Pancreas (tissue), 10 donors: Measurements from ENCODE around the gene ACP6. TPM values are rescaled to one million over a fixed set of nuclear protein-coding genes. Genes with fewer than 3 reads are reported as not detected.

Source experiments
- ATAC-seq, 4 donors: fragments of 200-7000 bp; cut with Tn5 transposase; one replicate each; pipeline versions ENCODE4 v1.8.0 to v1.9.1; 2020; ENCODE audit warnings: mild to moderate bottlenecking in 4 of 4, moderate library complexity in 4 of 4
- DNase-seq, 6 donors: peaks; one replicate each; pipeline ENCODE4 v3.0.0-alpha.2; 2020
- FAIRE-seq: peaks from 2 replicates; lab custom pipeline; 2012; peaks lifted over from hg19 to GRCh38; lab: Jason Lieb, UNC
- H3K27ac ChIP-seq, 4 donors: fragments of 200-600 bp; sonication (generic); 1 replicate in 3 of 4; 2 replicates in 1 of 4; pipeline versions ENCODE4 v1.5.0 to v1.8.0; 2020
- H3K27me3 ChIP-seq, 4 donors: fragments of 200-600 bp; one replicate each; pipeline ENCODE4 v1.8.0; 2021
- H3K36me3 ChIP-seq, 3 donors: fragments of 200-600 bp; sonication (generic) in 1 of 3; one replicate each; pipeline versions ENCODE4 v1.5.0 to v1.8.0; 2020 to 2021
- H3K4me1 ChIP-seq, 3 donors: fragments of 200-600 bp; one replicate each; pipeline ENCODE4 v1.8.0; 2021
- H3K4me3 ChIP-seq, 4 donors: fragments of 200-600 bp; sonication (generic) in 2 of 4; one replicate each; pipeline versions ENCODE4 v1.5.0 to v1.8.0; 2020 to 2021
- H3K9me3 ChIP-seq, 4 donors: fragments of 200-600 bp; one replicate each; pipeline ENCODE4 v1.8.0; 2021
- CTCF ChIP-seq, 4 donors: fragments of 200-600 bp; sonication (generic) in 3 of 4; IDR thresholded peaks; one replicate each; pipeline versions ENCODE4 v1.5.0 to v1.8.0; 2021; ENCODE audit warnings: antibody characterized with exemption in 4 of 4
- WGBS, 2 donors: extraction: QIAGEN DNeasy Blood & Tissue Kit; methylation state at CpG; one replicate each; pipeline ENCODE4 v1.1.7; 2013; 5-methylcytosine and 5-hydroxymethylcytosine counted together
- intact Hi-C, 3 donors: fragments of 100-400 bp; cut with DNase I; formaldehyde crosslinking; loops; one replicate each; pipeline versions ENCODE4 v1.11.1 to v1.14.2; 2022
- polyA plus RNA-seq, 2 donors: library from polyadenylated mRNA; stranded (reverse); fragments of 200-250 nt; gene quantifications; one replicate each; pipeline ENCODE4 v1.2.3, GENCODE V29; 2013
- total RNA-seq, 6 donors: library from RNA; stranded (reverse); fragmentation: NEBNext Ultra II Directional in 4 of 6; extraction: Animal tissue kit (Norgen Biotek cat#: 25700) in 4 of 6; gene quantifications; one replicate each; pipeline versions ENCODE4 v1.2.1 to v1.2.4, GENCODE V29; 2021 to 2023
- donor health status: healthy with polysubstance abuse.
- donor health status: DM: no; HTN: no; CAD: no; lungs with moderate emphysema.
- donor health status: DM: no; HTN: no; CAD: no.
- donor health status: control.
- donor health status: control.
- donor health status: Bipolar disorder and iron deficiency.
- donor health status: DM: yes; HTN: yes; CAD: no.
- donor health status: DM: no; HTN: no; CAD: no.
- donor health status: DM: no; HTN: no; CAD: no.
- donor health status: DM: yes; HTN: yes; CAD: no.

The ACP6 gene
- total and polyA plus RNA-seq, 8 donors = 8.5 to 18.6 (median 10.1) TPM

GRCh38 chr1:147626291-147626690 lies 44.0 kb downstream of the ACP6 start:
- 81 to 86% methylated on average over 2 of the region's 2 CpGs for WGBS, 2 donors
- TF ChIP-seq CTCF (IDR thresholded peaks at IDR 0.05) = no peak
- no peaks in the 10 kb centered on the region for H3K4me1 ChIP-seq

GRCh38 chr1:147625362-147625995 lies 44.8 kb downstream of the ACP6 start:
- intact Hi-C loops = loop anchor here in 2 of 3 donors (5.0 to 10.0 kb wide), 2 partner anchors 113 to 131 kb away; no protein-coding TSS in a partner anchor
- Histone ChIP-seq H3K27ac (no peak overlapping the region), H3K4me3 (no peak overlapping the region), H3K4me1 (no peaks in the 10 kb centered on the region), H3K36me3 (peaks cover 0 to 1% (median 0%) of the 10 kb centered on the region in 3 donors), H3K9me3 (no peaks in the 10 kb centered on the region), H3K27me3 (no peaks in the 10 kb centered on the region)
- ATAC-seq (no peak), DNase-seq (no peak), FAIRE-seq (no peak)
- no peak for TF ChIP-seq CTCF (IDR thresholded peaks at IDR 0.05)
- WGBS, 2 donors = 70 to 80% methylated on average over 7 of the region's 7 CpGs

More at GRCh38 chr1:147626291-147626690, 44.0 kb downstream of the ACP6 start:
- FAIRE-seq = no peak
- Histone ChIP-seq H3K36me3 (no peaks in the 10 kb centered on the region), H3K27me3 (no peaks in the 10 kb centered on the region), H3K27ac (no peak overlapping the region), H3K9me3 (no peaks in the 10 kb centered on the region), H3K4me3 (no peak overlapping the region)
- no peak for DNase-seq
- ATAC-seq = no peak
- intact Hi-C loops = loop anchor here in 2 of 3 donors (5.0 to 10.0 kb wide), 2 partner anchors 114 to 131 kb away; no protein-coding TSS in a partner anchor

- FAIRE-seq = no peak
- Histone ChIP-seq H3K4me3 (no peak overlapping the region), H3K9me3 (no peaks in the 10 kb centered on the region), H3K36me3 (peaks cover 0 to 8% (median under 1%) of the 10 kb centered on the region in 3 donors), H3K27ac (no peak overlapping the region), H3K27me3 (no peaks in the 10 kb centered on the region), H3K4me1 (no peaks in the 10 kb centered on the region)
- intact Hi-C loops = loop anchor here in 1 of 3 donors (10.0 kb wide), 1 partner anchor 130 kb away; no protein-coding TSS in a partner anchor
- 92 to 93% methylated on average over 8 of the region's 8 CpGs for WGBS, 2 donors
- ATAC-seq = no peak
- peak in 1 of 6 donors; percentile 57 for DNase-seq
- no peak for TF ChIP-seq CTCF (IDR thresholded peaks at IDR 0.05)
These were observed 45.8 kb downstream of the ACP6 start for GRCh38 chr1:147624529-147624928.

- peaks cover 0 to 13% (median 6%) of the 10 kb centered on the region in 3 donors for H3K36me3 ChIP-seq
- intact Hi-C loops = loop anchor here in 1 of 3 donors (10.0 kb wide), 1 partner anchor 129 kb away; no protein-coding TSS in a partner anchor
- ATAC-seq = no peak
- H3K9me3 ChIP-seq = no peaks in the 10 kb centered on the region
- no peak for TF ChIP-seq CTCF (IDR thresholded peaks at IDR 0.05)
- no peaks in the 10 kb centered on the region for H3K4me1 ChIP-seq
- FAIRE-seq = no peak
- no peak overlapping the region for H3K4me3 ChIP-seq
- peak in 1 of 6 donors; percentile 61 for DNase-seq
- no peak overlapping the region for H3K27ac ChIP-seq
- WGBS, 2 donors = 85 to 88% methylated on average over 8 of the region's 8 CpGs
- no peaks in the 10 kb centered on the region for H3K27me3 ChIP-seq
These were observed 46.3 kb downstream of the ACP6 start for GRCh38 chr1:147624011-147624410.

- ATAC-seq = peak in 1 of 4 donors; percentile 21
- Histone ChIP-seq H3K27ac (no peak overlapping the region), H3K4me3 (no peak overlapping the region), H3K36me3 (peaks cover 0 to 26% (median 12%) of the 10 kb centered on the region in 3 donors), H3K9me3 (no peaks in the 10 kb centered on the region), H3K27me3 (no peaks in the 10 kb centered on the region), H3K4me1 (no peaks in the 10 kb centered on the region)
- WGBS, 2 donors = 80 to 82% methylated on average over 2 of the region's 2 CpGs
- TF ChIP-seq CTCF (IDR thresholded peaks at IDR 0.05) = no peak
- no peak for FAIRE-seq
- no peak for DNase-seq
- intact Hi-C loops = loop anchor here in 1 of 3 donors (10.0 kb wide), 1 partner anchor 128 kb away; no protein-coding TSS in a partner anchor
These were observed 47.6 kb downstream of the ACP6 start for GRCh38 chr1:147622731-147623130.
